HepG2 (cell line): Measurements from ENCODE around the gene SHLD1. TPM values are rescaled to one million over a fixed set of nuclear protein-coding genes. Genes with fewer than 3 reads are reported as not detected.
A peak's percentile ranks its signal among the peaks of the same experiment; 100 is the strongest.

Experiments
- ATAC-seq: fragments of 200-7000 bp; cut with Tn5 transposase; 3 replicates; pipeline ENCODE4 v1.9.1; 2020; ENCODE audit warnings: mild to moderate bottlenecking, moderate library complexity
- BruUV-seq: library from RNA; stranded (reverse); fragments of 400-500 nt; replicated peaks from 2 replicates; lab custom pipeline; 2021; lab: Mats Ljungman, UMichigan
- CTCF ChIA-PET: fragments of 300-600 bp; formaldehyde crosslinking; extraction: SDS; loops from one replicate; lab custom pipeline; 2021; ENCODE audit warnings: low total read pairs, inconsistent platforms, low intra/inter-chr PET ratio; lab: Yijun Ruan, JAX
- POLR2A ChIA-PET: fragments of 350-600 bp; sonication (Branson Sonifier 250); formaldehyde crosslinking; loops from one replicate; lab custom pipeline; 2020; ENCODE audit warnings: antibody characterized with exemption, inconsistent platforms; lab: Yijun Ruan, JAX
- DNase-seq: peaks from one replicate; pipeline ENCODE4 v3.0.0-alpha.2; 2015; ENCODE audit warnings: low spot score
- FAIRE-seq: peaks from 3 replicates; lab custom pipeline; 2011; peaks lifted over from hg19 to GRCh38; lab: Jason Lieb, UNC
- H2AFZ ChIP-seq: one replicate; pipeline ENCODE4 v1.6.1; 2011; ENCODE audit warnings: low read length, inconsistent platforms
- H3K27ac ChIP-seq: fragments of 300-600 bp; 3 replicates; pipeline ENCODE4 v1.8.0; 2011; ENCODE audit warnings: mixed run types, mild to moderate bottlenecking, mixed read lengths, low read length, inconsistent platforms; ENCODE audit not compliant: insufficient read depth; ENCODE audit errors: extremely low read length
- H3K27me3 ChIP-seq, 2 experiments: fragments of 200-600 bp in 1 of 2; 2 replicates in 1 of 2; 3 replicates in 1 of 2; pipeline versions ENCODE4 v1.6.0 to v1.8.0; 2011; ENCODE audit warnings: low read length in 2 of 2, mild to moderate bottlenecking in 2 of 2, moderate library complexity in 2 of 2, inconsistent platforms in 1 of 2; ENCODE audit not compliant: insufficient read depth in 2 of 2, control insufficient read depth in 1 of 2
- H3K36me3 ChIP-seq, 2 experiments: fragments of 200-600 bp in 1 of 2; replicated peaks in 1 of 2; 2 replicates in 1 of 2; 3 replicates in 1 of 2; pipeline versions ENCODE4 v1.5.1 to v1.8.0; 2011; ENCODE audit warnings: low read length in 2 of 2, inconsistent platforms in 1 of 2; ENCODE audit not compliant: insufficient read depth in 2 of 2, control insufficient read depth in 1 of 2
- H3K4me1 ChIP-seq: 2 replicates; pipeline ENCODE4 v1.5.1; 2012; ENCODE audit warnings: low read length, inconsistent platforms; ENCODE audit not compliant: insufficient read depth
- H3K4me2 ChIP-seq: 2 replicates; pipeline ENCODE4 v1.6.0; 2011; ENCODE audit warnings: low read depth, low read length, inconsistent platforms
- H3K4me3 ChIP-seq, 3 experiments: fragments of 200-600 bp in 1 of 3; sonication (generic), shearing (Covaris generic) in 1 of 3; replicated peaks in 1 of 3; 2 replicates each; pipeline ENCODE4 v1.5.1; 2011 to 2016; ENCODE audit warnings: low read length in 3 of 3, inconsistent platforms in 2 of 3, low read depth in 2 of 3, mild to moderate bottlenecking in 2 of 3, control low read depth in 1 of 3, mixed read lengths in 1 of 3; ENCODE audit not compliant: insufficient read depth in 1 of 3
- H3K79me2 ChIP-seq: one replicate; pipeline ENCODE4 v1.6.1; 2011; ENCODE audit warnings: low read length, inconsistent platforms; ENCODE audit not compliant: insufficient read depth
- H3K9ac ChIP-seq: 2 replicates; pipeline ENCODE4 v1.6.0; 2011; ENCODE audit warnings: mild to moderate bottlenecking, low read depth, low read length, inconsistent platforms; ENCODE audit not compliant: insufficient read depth
- H3K9me3 ChIP-seq: 2 replicates; pipeline ENCODE4 v1.5.1; 2012; ENCODE audit warnings: mild to moderate bottlenecking, low read length
- H4K20me1 ChIP-seq: 2 replicates; pipeline ENCODE4 v1.6.0; 2011; ENCODE audit warnings: inconsistent platforms, mild to moderate bottlenecking, low read length, moderate library complexity; ENCODE audit not compliant: insufficient read depth
- CEBPB ChIP-seq: IDR thresholded peaks from 2 replicates; pipeline ENCODE4 v1.6.1; 2011; ENCODE audit warnings: low read depth, low read length, improper control_type of control experiment, borderline replicate concordance
- CEBPG ChIP-seq: IDR thresholded peaks from 2 replicates; pipeline ENCODE4 v1.6.1; 2016
- HHEX ChIP-seq: IDR thresholded peaks from 2 replicates; pipeline ENCODE4 v1.6.1; 2016; ENCODE audit warnings: control low read depth
- KLF16 ChIP-seq, 2 experiments: sonication (generic) in 1 of 2; formaldehyde crosslinking in 1 of 2; IDR thresholded peaks; 2 replicates each; pipeline versions ENCODE4 v1.6.1 to v1.8.0; 2016 to 2023; ENCODE audit warnings: missing genetic modification reagents in 2 of 2, missing compliant biosample characterization in 1 of 2
- MAFF ChIP-seq: IDR thresholded peaks from 2 replicates; pipeline ENCODE4 v1.6.1; 2011; ENCODE audit warnings: low read depth, low read length, improper control_type of control experiment
- MAFK ChIP-seq, 2 experiments: IDR thresholded peaks in 1 of 2; conservative IDR thresholded peaks in 1 of 2; 2 replicates each; pipeline ENCODE4 v1.6.1; 2011; ENCODE audit warnings: improper control_type of control experiment in 2 of 2, low read length in 2 of 2
- NR0B2 ChIP-seq: sonication (generic); formaldehyde crosslinking; IDR thresholded peaks from 2 replicates; pipeline ENCODE4 v1.4.0; 2020; ENCODE audit warnings: mild to moderate bottlenecking, missing genetic modification reagents
- PAX8 ChIP-seq: sonication (generic); formaldehyde crosslinking; IDR thresholded peaks from 2 replicates; pipeline ENCODE4 v1.8.0; 2022; ENCODE audit warnings: mild to moderate bottlenecking, missing genetic modification reagents, borderline replicate concordance
- POLR2AphosphoS5 ChIP-seq: IDR thresholded peaks from 2 replicates; pipeline ENCODE4 v1.6.1; 2012; ENCODE audit warnings: low read depth, low read length
- REL ChIP-seq: sonication (generic); formaldehyde crosslinking; conservative IDR thresholded peaks from 2 replicates; pipeline ENCODE4 v1.8.0; 2022; ENCODE audit warnings: mild to moderate bottlenecking, missing genetic modification reagents, moderate library complexity
- SNAI1 ChIP-seq: sonication (generic); formaldehyde crosslinking; IDR thresholded peaks from 2 replicates; pipeline ENCODE4 v1.5.0; 2020; ENCODE audit warnings: mild to moderate bottlenecking, missing genetic modification reagents, borderline replicate concordance
- TAF15 ChIP-seq: fragments of 200-400 bp; formaldehyde crosslinking; IDR thresholded peaks from one replicate; pipeline ENCODE4 v1.6.1; 2018; ENCODE audit warnings: mild to moderate bottlenecking, low read depth, low read length; ENCODE audit not compliant: poor library complexity, severe bottlenecking
- U2AF1 ChIP-seq: fragments of 200-400 bp; formaldehyde crosslinking; optimal IDR thresholded peaks from 2 replicates; pipeline ENCODE3; 2017; ENCODE audit warnings: mild to moderate bottlenecking, low read depth, low read length
- U2AF2 ChIP-seq: fragments of 200-400 bp; formaldehyde crosslinking; IDR thresholded peaks from 2 replicates; pipeline ENCODE4 v1.6.1; 2017; ENCODE audit warnings: low read depth, mild to moderate bottlenecking, low read length
- ZBTB20 ChIP-seq: sonication (generic); formaldehyde crosslinking; IDR thresholded peaks from 2 replicates; pipeline ENCODE4 v1.8.1; 2023; ENCODE audit warnings: missing genetic modification reagents, low read depth, mild to moderate bottlenecking, borderline replicate concordance
- ZNF143 ChIP-seq: sonication (generic); formaldehyde crosslinking; IDR thresholded peaks from 2 replicates; pipeline ENCODE4 v1.4.0; 2020; ENCODE audit warnings: missing genetic modification reagents
- WGBS: methylation state at CpG from one replicate; pipeline ENCODE4 v1.1.6; 2017; ENCODE audit warnings: low lambda C conversion rate; 5-methylcytosine and 5-hydroxymethylcytosine counted together
- in situ Hi-C: cut with HindIII; loops from 2 replicates; pipeline ENCODE4 v1.10.0; 2017; ENCODE audit warnings: low pct_unique_long_range_greater_than_20kb; ENCODE audit not compliant: extremely low pct_ligation_motif_present
- intact Hi-C: fragments of 100-400 bp; cut with micrococcal nuclease; formaldehyde crosslinking; loops from one replicate; pipeline ENCODE4 v1.10.0; 2022; ENCODE audit not compliant: unreplicated experiment
- polyA plus RNA-seq, 8 experiments: library from polyadenylated mRNA; depleted of rRNA in 3 of 8; stranded (reverse) in 7 of 8; unstranded in 1 of 8; fragments of >200 nt; fragmentation: Illumina TruSeq in 4 of 8; extraction: Trizol in 4 of 8; gene quantifications; 2 replicates each; pipeline versions ENCODE4 v1.2.1 to v1.2.3, GENCODE V29; 2011 to 2016; ENCODE audit warnings: low read depth in 4 of 8, missing spikeins in 1 of 8, mixed read lengths in 1 of 8; ENCODE audit not compliant: insufficient read depth in 1 of 8
- total RNA-seq, 5 experiments: library from RNA; depleted of rRNA; stranded (reverse); fragments of >200 nt; fragmentation: Illumina TruSeq; extraction: Trizol; gene quantifications; 2 replicates each; pipeline ENCODE4 v1.2.3, GENCODE V29; 2016; ENCODE audit warnings: low read depth in 1 of 5
- TF ChIP-seq, protein P1 (sequence below), 2 experiments: fragments of 450-650 bp in 1 of 2; sonication (generic) in 1 of 2; formaldehyde crosslinking; IDR thresholded peaks; 2 replicates each; pipeline versions ENCODE4 v1.5.0 to v1.8.0; 2020 to 2022; ENCODE audit warnings: mild to moderate bottlenecking in 1 of 2, missing genetic modification reagents in 1 of 2

Gene SHLD1
- total and polyA plus RNA-seq, 2 of the 13 experiments (the other 11 are each of a cell fraction or from before 2014, with no cell fraction given): 8.9 to 10.0 TPM

- in situ Hi-C loops: no loop called here
Observed at GRCh38 chr20:5770231-5770986, 20.2 kb downstream of the SHLD1 start.

DNA sequence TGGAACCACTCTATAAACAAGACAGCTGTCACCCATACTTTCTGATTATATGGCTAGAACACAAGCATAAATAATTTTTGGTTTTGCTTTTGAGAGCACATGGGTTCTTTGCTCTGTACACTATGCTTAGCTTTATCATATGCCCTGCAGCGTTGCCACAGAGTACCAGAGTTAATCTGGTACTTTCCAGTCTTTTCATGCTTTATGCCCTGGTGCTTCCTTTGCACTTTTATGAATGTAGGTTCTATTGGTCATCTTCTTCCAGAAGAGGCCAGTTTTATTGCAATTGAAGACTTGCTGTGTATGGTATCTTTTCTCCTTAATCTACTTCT is 20.8 kb downstream of the SHLD1 start:
- 98% methylated on average over 1 of the region's 1 CpG for WGBS
- in situ Hi-C loops: no loop called here
- POLR2A ChIA-PET: no interaction called here
- CTCF ChIA-PET: no interaction called here
- Histone ChIP-seq H2AFZ (no peak overlapping the region), H4K20me1 (no peaks in the 10 kb centered on the region), H3K4me3 (no peak overlapping the region), H3K79me2 (no peaks in the 10 kb centered on the region), H3K27ac (no peak overlapping the region), H3K9ac (no peak overlapping the region)
- no peak for DNase-seq
- BruUV-seq: no TSS peak
- FAIRE-seq: no peak
- no peak for TF ChIP-seq REL (CRISPR knock-in tag)
- no peak for TF ChIP-seq PAX8
- no peak for TF ChIP-seq POLR2AphosphoS5
- no peak for TF ChIP-seq ZNF143 (CRISPR knock-in tag)
- TF ChIP-seq U2AF2: no peak
- no peak for TF ChIP-seq TAF15
- TF ChIP-seq U2AF1: no peak
- no peak for TF ChIP-seq HHEX (CRISPR knock-in tag)
- TF ChIP-seq NR0B2 (CRISPR knock-in tag): no peak
- TF ChIP-seq SNAI1 (CRISPR knock-in tag): no peak
- no peak for TF ChIP-seq KLF16 (CRISPR knock-in tag; IDR thresholded peaks at IDR 0.05)
- TF ChIP-seq, all 625 proteins: peak for 0
- Histone ChIP-seq H3K27me3 (no peaks in the 10 kb centered on the region), H3K4me2 (no peak overlapping the region), H3K4me1 (no peaks in the 10 kb centered on the region), H3K36me3 (peaks cover 3 to 12% of the 10 kb centered on the region in 2 experiments; a peak in 2 of 5 replicates), H3K9me3 (no peaks in the 10 kb centered on the region)
- ATAC-seq: no peak
- intact Hi-C loops: loop anchor here (10.0 kb wide), 1 partner anchor 56 kb away; no protein-coding TSS in a partner anchor

More at GRCh38 chr20:5770231-5770986, 20.2 kb downstream of the SHLD1 start:
- TF ChIP-seq MAFF: peak; percentile 94
- TF ChIP-seq ZBTB20 (CRISPR knock-in tag): no peak
- peak; percentile 38; the same call in 1 of the 2 replicates for TF ChIP-seq CEBPG (CRISPR knock-in tag)
- TF ChIP-seq CEBPB: peak; percentile 52; the same call in 1 of the 2 replicates
- TF ChIP-seq, protein P1, sequence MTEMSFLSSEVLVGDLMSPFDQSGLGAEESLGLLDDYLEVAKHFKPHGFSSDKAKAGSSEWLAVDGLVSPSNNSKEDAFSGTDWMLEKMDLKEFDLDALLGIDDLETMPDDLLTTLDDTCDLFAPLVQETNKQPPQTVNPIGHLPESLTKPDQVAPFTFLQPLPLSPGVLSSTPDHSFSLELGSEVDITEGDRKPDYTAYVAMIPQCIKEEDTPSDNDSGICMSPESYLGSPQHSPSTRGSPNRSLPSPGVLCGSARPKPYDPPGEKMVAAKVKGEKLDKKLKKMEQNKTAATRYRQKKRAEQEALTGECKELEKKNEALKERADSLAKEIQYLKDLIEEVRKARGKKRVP (CRISPR knock-in tag; IDR thresholded peaks at IDR 0.05): peak in 1 of 2 experiments; percentile 79; a peak in 2 of 4 replicates
- TF ChIP-seq MAFK (conservative IDR thresholded peaks at IDR 0.05 in 1 of 2, IDR thresholded peaks at IDR 0.05 in 1 of 2; ENCODE audit: low read length in 2 of 2): peak; percentile 94 to 97
- Histone ChIP-seq H3K4me1 (no peaks in the 10 kb centered on the region), H3K79me2 (no peaks in the 10 kb centered on the region), H3K4me2 (no peak overlapping the region), H3K27ac (no peak overlapping the region), H3K27me3 (no peaks in the 10 kb centered on the region), H3K36me3 (peaks cover 1 to 11% of the 10 kb centered on the region in 2 experiments; a peak in 2 of 5 replicates), H2AFZ (no peak overlapping the region), H3K9ac (no peak overlapping the region), H3K9me3 (no peaks in the 10 kb centered on the region), H4K20me1 (no peaks in the 10 kb centered on the region), H3K4me3 (no peak overlapping the region)
- 99% methylated on average over 3 of the region's 3 CpGs for WGBS
- DNase-seq: no peak
- intact Hi-C loops: loop anchor here (10.0 kb wide), 1 partner anchor 56 kb away; no protein-coding TSS in a partner anchor
- no peak for FAIRE-seq
- BruUV-seq: no TSS peak
- CTCF ChIA-PET: no interaction called here
- POLR2A ChIA-PET: no interaction called here
- ATAC-seq: no peak
